ENCODE measurements around the gene FRMD8.

FRMD8 gene

DNA sequence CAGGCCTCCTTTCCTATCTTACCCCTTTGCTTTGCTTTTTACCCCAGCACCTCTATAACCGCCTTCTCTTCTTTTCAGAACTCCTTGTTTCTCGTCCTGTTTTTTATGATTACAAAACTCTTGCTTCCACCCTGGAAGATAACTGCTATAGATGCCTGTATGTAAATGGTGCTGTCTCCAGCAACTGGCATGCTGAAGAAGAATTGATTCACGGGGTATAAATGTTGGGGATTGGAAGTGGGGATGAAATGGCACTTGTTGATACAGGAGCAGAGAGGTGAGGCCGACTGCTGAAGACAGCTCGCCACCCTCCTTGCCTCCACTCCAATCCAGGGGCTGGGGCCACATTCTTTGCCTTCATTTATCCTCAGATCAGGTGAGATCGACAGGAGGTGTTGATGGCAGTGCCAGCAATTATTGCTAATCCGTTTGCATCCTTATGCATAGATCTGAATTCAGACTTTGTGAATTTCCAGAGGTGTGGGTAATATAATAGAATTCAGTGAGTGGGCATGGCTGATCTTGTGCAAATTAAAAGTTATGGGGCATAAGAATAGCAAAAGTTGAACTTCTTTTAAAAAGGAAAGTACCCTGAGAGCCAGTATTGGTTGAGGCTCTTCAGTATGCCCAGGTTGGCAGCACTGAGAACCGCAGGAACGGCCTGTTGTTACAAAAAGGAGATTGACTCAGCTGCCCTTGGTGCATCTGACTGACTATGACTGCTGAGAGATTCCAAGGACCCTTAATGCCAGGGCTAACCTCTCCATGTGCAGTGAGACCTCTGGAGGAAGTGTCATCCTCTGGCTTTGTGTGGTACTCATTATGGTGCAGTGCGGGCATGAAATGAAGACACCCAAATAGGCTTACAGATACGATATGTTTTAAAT, 41.5 kb downstream of the FRMD8 start:
- peak overlapping the region; percentile 100 for H3K4me3 Mint-ChIP-seq
- H3K27ac Mint-ChIP-seq (ENCODE audit: low read depth), result peak overlapping the region; percentile 100
- no peak for ATAC-seq (replicated peaks; ENCODE audit: extremely low read depth, poor library complexity, severe bottlenecking)
- peaks cover 69% of the 10 kb centered on the region for H3K36me3 Mint-ChIP-seq (ENCODE audit: insufficient read depth)
- no peaks in the 10 kb centered on the region for H3K27me3 Mint-ChIP-seq
- H3K4me1 Mint-ChIP-seq, result peaks cover 87% of the 10 kb centered on the region
- no peak for DNase-seq (ENCODE audit: low spot score in 2 of 2)
- H3K9me3 Mint-ChIP-seq, result no peaks in the 10 kb centered on the region

DNA sequence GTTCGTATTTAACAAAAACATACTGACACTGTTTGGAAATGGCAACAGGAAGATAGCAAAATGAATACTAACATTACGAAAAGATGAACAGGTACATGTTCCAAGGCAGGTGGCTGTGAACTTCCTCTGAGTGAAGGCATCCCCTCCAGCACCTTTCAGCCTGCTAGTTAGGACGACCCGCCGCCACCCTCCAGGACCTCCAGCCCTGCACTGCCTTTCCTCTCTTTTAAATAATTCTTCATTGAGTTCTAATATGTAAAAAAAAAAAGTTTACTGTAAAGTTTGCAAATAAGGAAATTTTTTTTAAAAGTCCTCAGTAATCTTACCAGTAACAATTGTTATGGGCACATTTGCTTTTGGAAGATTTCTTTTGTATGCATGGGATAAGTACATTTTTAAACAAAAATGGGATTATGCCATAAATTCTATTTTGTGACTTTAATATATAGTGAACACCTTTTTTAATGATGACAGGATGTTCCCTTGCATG, 42.2 kb downstream of the FRMD8 start:
- Mint-ChIP-seq H3K36me3 (ENCODE audit: insufficient read depth) (peaks cover 66% of the 10 kb centered on the region), H3K27me3 (no peaks in the 10 kb centered on the region), H3K4me1 (peaks cover 88% of the 10 kb centered on the region), H3K27ac (ENCODE audit: low read depth) (peak overlapping the region; percentile 100), H3K4me3 (peak overlapping the region; percentile 100), H3K9me3 (no peaks in the 10 kb centered on the region)
- no peak for ATAC-seq (replicated peaks; ENCODE audit: extremely low read depth, poor library complexity, severe bottlenecking)
- no peak for DNase-seq (ENCODE audit: low spot score in 2 of 2)

DNA sequence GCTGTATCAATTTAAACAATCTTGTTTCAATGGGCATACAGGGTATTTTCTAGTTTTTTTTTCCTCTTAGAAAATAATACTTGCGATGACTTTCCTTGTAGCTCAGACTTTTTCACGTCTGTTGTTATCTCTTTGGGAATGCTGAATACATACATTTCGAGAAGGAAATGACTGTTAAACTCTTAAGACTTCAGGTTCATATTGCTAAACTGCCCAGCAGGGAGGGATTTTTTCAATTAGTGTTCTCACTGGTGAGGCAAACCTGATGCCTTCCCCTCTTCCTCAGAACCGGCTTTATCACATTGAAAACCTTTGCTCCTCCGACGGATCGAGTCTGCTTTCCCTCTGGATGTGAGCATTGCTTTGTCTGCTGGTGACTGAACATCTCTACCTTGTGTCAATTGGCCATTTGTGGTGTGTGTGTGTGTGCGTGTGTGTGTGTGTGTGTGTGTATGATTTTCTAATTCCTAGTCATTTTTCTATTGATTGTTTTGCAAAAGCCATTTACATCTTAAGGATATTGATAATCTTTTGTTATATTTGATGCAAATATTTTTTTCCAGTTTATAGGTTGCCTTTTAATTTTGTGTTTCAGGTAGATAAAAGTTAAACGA, 42.7 kb downstream of the FRMD8 start:
- Mint-ChIP-seq H3K4me3 (peak overlapping the region; percentile 100), H3K36me3 (ENCODE audit: insufficient read depth) (peaks cover 63% of the 10 kb centered on the region), H3K27me3 (no peaks in the 10 kb centered on the region), H3K9me3 (no peaks in the 10 kb centered on the region), H3K27ac (ENCODE audit: low read depth) (peak overlapping the region; percentile 100), H3K4me1 (peaks cover 87% of the 10 kb centered on the region)
- no peak for ATAC-seq (replicated peaks; ENCODE audit: extremely low read depth, poor library complexity, severe bottlenecking)
- no peak for DNase-seq (ENCODE audit: low spot score in 2 of 2)

GRCh38 chr11:65429724-65430405, 43.4 kb downstream of the FRMD8 start:
- no peak for ATAC-seq (replicated peaks; ENCODE audit: extremely low read depth, poor library complexity, severe bottlenecking)

GRCh38 chr11:65430406-65431217, 44.2 kb downstream of the FRMD8 start:
- Mint-ChIP-seq H3K9me3 (no peaks in the 10 kb centered on the region), H3K4me3 (peak overlapping the region; percentile 100), H3K27me3 (no peaks in the 10 kb centered on the region), H3K27ac (ENCODE audit: low read depth) (peak overlapping the region; percentile 100), H3K4me1 (peaks cover 86% of the 10 kb centered on the region), H3K36me3 (ENCODE audit: insufficient read depth) (peaks cover 63% of the 10 kb centered on the region)
- peak; percentile 8 for ATAC-seq (replicated peaks; ENCODE audit: extremely low read depth, poor library complexity, severe bottlenecking)
- no peak for DNase-seq (ENCODE audit: low spot score in 2 of 2)

More at GRCh38 chr11:65429724-65430405, 43.4 kb downstream of the FRMD8 start:
- H3K4me3 Mint-ChIP-seq, result peak overlapping the region; percentile 100
- DNase-seq (ENCODE audit: low spot score in 2 of 2), result no peak
- H3K4me1 Mint-ChIP-seq, result peaks cover 86% of the 10 kb centered on the region
- no peaks in the 10 kb centered on the region for H3K27me3 Mint-ChIP-seq
- H3K36me3 Mint-ChIP-seq (ENCODE audit: insufficient read depth), result peaks cover 63% of the 10 kb centered on the region
- no peaks in the 10 kb centered on the region for H3K9me3 Mint-ChIP-seq
- peak overlapping the region; percentile 100 for H3K27ac Mint-ChIP-seq (ENCODE audit: low read depth)

DNA sequence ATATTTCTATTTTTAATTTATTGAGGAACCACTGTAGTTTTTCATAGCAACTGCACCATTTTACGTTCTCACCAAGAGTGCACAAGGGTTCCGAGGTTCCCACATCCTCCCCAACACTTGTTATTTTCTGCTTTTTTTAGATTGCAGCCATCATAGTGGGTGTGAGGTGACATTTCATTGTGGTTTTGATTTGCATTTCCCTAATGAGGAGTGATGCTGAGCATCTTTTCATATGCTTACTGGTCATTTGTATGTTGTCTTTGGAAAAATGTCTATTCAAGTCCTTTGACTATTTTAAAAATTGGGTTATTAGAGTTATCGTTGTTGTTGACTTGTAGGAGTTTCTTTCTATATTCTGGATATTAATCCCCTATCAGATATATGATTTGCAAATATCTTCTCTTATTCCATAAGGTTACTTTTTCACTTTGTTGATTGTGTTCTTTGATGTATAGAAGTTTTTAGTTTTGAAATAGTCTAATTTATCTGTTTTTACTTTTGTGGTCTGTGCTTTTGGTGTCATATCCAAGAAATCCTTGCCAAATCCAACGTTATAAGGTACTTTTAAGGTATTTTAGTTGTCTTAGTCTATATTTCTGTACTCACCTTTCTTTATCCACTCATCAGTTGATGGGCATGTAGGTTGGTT, 45.1 kb downstream of the FRMD8 start:
- peaks cover 56% of the 10 kb centered on the region for H3K36me3 Mint-ChIP-seq (ENCODE audit: insufficient read depth)
- ATAC-seq (replicated peaks; ENCODE audit: extremely low read depth, poor library complexity, severe bottlenecking) (peak; percentile 81), DNase-seq (ENCODE audit: low spot score in 2 of 2) (peak in 1 of 2 donors; percentile 62)
- H3K4me3 Mint-ChIP-seq, result peak overlapping the region; percentile 100
- peaks cover 87% of the 10 kb centered on the region for H3K4me1 Mint-ChIP-seq
- H3K27me3 Mint-ChIP-seq, result no peaks in the 10 kb centered on the region
- peak overlapping the region; percentile 100 for H3K27ac Mint-ChIP-seq (ENCODE audit: low read depth)
- no peaks in the 10 kb centered on the region for H3K9me3 Mint-ChIP-seq

GRCh38 chr11:65432100-65432650, 45.7 kb downstream of the FRMD8 start:
- no peaks in the 10 kb centered on the region for H3K27me3 Mint-ChIP-seq
- DNase-seq (ENCODE audit: low spot score in 2 of 2) (no peak), ATAC-seq (replicated peaks; ENCODE audit: extremely low read depth, poor library complexity, severe bottlenecking) (no peak)
- H3K9me3 Mint-ChIP-seq, result no peaks in the 10 kb centered on the region
- H3K36me3 Mint-ChIP-seq (ENCODE audit: insufficient read depth), result peaks cover 52% of the 10 kb centered on the region
- peak overlapping the region; percentile 100 for H3K27ac Mint-ChIP-seq (ENCODE audit: low read depth)
- peaks cover 82% of the 10 kb centered on the region for H3K4me1 Mint-ChIP-seq
- peak overlapping the region; percentile 100 for H3K4me3 Mint-ChIP-seq

DNA sequence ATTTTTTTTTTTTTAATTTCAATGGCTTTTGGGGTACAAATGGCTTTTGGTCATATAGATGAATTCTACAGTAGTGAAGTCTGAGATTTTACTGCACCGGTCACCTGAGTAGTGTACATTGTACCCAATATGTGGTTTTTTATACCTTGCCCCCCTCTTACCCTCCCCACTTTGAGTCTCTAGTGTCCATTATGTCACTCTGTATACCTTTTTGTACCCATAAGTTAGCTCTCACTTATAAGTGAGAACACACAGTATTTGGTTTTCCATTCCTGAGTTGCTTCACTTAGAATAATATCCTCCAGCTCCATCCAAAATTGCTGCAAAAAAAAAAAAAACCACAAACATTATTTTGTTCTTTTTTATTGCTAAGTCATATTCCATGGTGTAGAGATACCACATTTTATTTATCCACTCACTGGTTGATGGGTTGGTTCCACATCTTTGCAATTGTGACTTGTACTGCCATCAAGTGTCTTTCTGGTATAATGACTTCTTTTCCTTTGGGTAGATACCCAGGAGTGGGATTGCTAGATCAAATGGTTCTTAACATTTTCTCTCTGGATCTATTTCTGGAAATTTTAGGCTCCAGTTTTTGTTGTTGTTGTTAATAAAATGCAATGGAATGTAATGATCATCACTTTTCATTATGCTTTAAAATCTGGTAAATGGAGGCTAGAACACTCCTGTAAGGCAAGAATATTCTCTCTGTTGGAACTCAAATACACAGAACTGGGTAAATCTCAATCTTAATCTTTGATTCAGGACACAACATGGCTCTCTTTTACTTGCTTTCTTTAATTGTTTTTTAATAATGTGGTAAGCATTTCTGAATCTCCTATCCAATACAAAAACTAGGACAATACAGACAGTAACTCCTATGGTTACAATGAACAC, 46.5 kb downstream of the FRMD8 start:
- H3K27me3 Mint-ChIP-seq, result no peaks in the 10 kb centered on the region
- ATAC-seq (replicated peaks; ENCODE audit: extremely low read depth, poor library complexity, severe bottlenecking) (no peak), DNase-seq (ENCODE audit: low spot score in 2 of 2) (no peak)
- H3K27ac Mint-ChIP-seq (ENCODE audit: low read depth), result peak overlapping the region; percentile 100
- H3K36me3 Mint-ChIP-seq (ENCODE audit: insufficient read depth), result peaks cover 50% of the 10 kb centered on the region
- no peak overlapping the region for H3K4me3 Mint-ChIP-seq
- no peaks in the 10 kb centered on the region for H3K9me3 Mint-ChIP-seq
- peaks cover 82% of the 10 kb centered on the region for H3K4me1 Mint-ChIP-seq

DNA sequence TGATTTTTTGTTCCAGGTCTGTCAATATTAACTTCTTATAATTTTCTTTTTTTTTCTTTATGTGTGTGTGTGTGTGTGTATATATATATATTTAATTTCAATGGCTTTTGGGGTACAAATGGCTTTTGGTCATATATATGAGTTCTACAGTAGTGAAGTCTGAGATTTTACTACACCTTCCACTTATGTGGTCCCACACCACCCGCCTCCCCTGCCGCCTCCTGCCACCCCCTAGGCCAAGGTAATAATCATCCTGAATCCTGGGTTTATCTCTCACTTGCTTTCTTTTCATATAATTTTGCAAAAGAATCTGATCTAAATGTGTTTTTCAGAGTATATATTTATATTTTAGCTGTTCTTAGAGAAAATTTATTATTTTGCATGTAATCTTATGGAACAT, 47.2 kb downstream of the FRMD8 start:
- no peaks in the 10 kb centered on the region for H3K27me3 Mint-ChIP-seq
- ATAC-seq (replicated peaks; ENCODE audit: extremely low read depth, poor library complexity, severe bottlenecking) (no peak), DNase-seq (ENCODE audit: low spot score in 2 of 2) (no peak)
- peaks cover 49% of the 10 kb centered on the region for H3K36me3 Mint-ChIP-seq (ENCODE audit: insufficient read depth)
- no peak overlapping the region for H3K4me3 Mint-ChIP-seq
- H3K9me3 Mint-ChIP-seq, result no peaks in the 10 kb centered on the region
- H3K4me1 Mint-ChIP-seq, result peaks cover 80% of the 10 kb centered on the region
- H3K27ac Mint-ChIP-seq (ENCODE audit: low read depth), result no peak overlapping the region

DNA sequence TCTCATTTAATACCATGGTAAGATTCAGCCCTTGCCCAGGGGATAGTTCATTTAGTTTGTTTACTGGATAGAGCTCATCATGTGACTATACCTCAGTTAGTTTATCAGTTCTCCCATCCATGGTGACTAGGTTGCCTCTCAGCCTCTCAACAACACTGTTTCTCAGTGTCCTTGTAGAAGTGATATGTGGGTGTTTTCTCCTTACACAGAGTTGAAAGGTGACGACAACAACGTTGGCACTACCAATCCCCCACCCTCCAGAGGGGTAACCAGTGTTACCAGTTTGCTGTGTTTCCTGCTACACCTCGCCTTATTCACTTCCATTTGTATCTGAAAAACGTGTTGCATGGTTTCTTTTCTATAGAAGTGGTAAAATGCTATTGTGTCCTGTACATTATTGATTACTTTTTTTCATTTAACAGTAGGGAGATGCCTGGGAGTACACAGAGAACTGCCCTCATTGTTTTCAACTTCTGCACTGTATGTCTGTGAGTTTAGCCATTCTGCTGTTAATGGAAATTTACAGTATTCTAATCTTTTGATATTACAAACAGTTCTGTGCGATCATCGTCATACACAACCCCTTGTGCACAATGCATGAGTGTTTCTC, 47.7 kb downstream of the FRMD8 start:
- ATAC-seq (replicated peaks; ENCODE audit: extremely low read depth, poor library complexity, severe bottlenecking), result no peak
- Mint-ChIP-seq H3K4me3 (no peak overlapping the region), H3K36me3 (ENCODE audit: insufficient read depth) (peaks cover 52% of the 10 kb centered on the region), H3K27me3 (no peaks in the 10 kb centered on the region), H3K4me1 (peaks cover 83% of the 10 kb centered on the region), H3K9me3 (no peaks in the 10 kb centered on the region), H3K27ac (ENCODE audit: low read depth) (peak overlapping the region; percentile 3)
- no peak for DNase-seq (ENCODE audit: low spot score in 2 of 2)
